ENCODE measurements around the gene FMNL2.

Gene FMNL2

GRCh38 chr2:152359573-152360363 lies 24.8 kb downstream of the FMNL2 start:
- Histone ChIP-seq H3K27ac (ENCODE audit: low read length) (no peak overlapping the region), H3K9me3 (replicated peaks; ENCODE audit: insufficient read depth, low read length) (no peaks in the 10 kb centered on the region), H4K20me1 (ENCODE audit: insufficient read depth, low read length) (no peaks in the 10 kb centered on the region), H3K9ac (ENCODE audit: low read length) (no peak overlapping the region), H3K9me2 (replicated peaks; ENCODE audit: insufficient read depth, low read length) (no peaks in the 10 kb centered on the region), H3K36me3 (replicated peaks; ENCODE audit: insufficient read depth, low read length) (no peaks in the 10 kb centered on the region), H3F3A (ENCODE audit: insufficient read depth, low read length) (no peaks in the 10 kb centered on the region), H3K4me1 (ENCODE audit: low read length) (no peaks in the 10 kb centered on the region), H3K27me3 (replicated peaks; ENCODE audit: insufficient read depth, low read length) (no peaks in the 10 kb centered on the region), H3K79me2 (ENCODE audit: low read length) (no peaks in the 10 kb centered on the region), H3K4me2 (ENCODE audit: low read depth, low read length) (no peak overlapping the region), H3K4me3 (ENCODE audit: low read length) (no peak overlapping the region), H2AFZ (ENCODE audit: low read length) (no peak overlapping the region)
- DNase-seq, result no peak
- TF ChIP-seq, protein P1, sequence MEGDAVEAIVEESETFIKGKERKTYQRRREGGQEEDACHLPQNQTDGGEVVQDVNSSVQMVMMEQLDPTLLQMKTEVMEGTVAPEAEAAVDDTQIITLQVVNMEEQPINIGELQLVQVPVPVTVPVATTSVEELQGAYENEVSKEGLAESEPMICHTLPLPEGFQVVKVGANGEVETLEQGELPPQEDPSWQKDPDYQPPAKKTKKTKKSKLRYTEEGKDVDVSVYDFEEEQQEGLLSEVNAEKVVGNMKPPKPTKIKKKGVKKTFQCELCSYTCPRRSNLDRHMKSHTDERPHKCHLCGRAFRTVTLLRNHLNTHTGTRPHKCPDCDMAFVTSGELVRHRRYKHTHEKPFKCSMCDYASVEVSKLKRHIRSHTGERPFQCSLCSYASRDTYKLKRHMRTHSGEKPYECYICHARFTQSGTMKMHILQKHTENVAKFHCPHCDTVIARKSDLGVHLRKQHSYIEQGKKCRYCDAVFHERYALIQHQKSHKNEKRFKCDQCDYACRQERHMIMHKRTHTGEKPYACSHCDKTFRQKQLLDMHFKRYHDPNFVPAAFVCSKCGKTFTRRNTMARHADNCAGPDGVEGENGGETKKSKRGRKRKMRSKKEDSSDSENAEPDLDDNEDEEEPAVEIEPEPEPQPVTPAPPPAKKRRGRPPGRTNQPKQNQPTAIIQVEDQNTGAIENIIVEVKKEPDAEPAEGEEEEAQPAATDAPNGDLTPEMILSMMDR (IDR thresholded peaks at IDR 0.05; ENCODE audit: low read length), result no peak
- TF ChIP-seq EZH2 (optimal IDR thresholded peaks at IDR 0.05; ENCODE audit: low read depth, low read length) (no peak), EZH2phosphoT487 (IDR thresholded peaks at IDR 0.05; ENCODE audit: low read length) (no peak)

DNA sequence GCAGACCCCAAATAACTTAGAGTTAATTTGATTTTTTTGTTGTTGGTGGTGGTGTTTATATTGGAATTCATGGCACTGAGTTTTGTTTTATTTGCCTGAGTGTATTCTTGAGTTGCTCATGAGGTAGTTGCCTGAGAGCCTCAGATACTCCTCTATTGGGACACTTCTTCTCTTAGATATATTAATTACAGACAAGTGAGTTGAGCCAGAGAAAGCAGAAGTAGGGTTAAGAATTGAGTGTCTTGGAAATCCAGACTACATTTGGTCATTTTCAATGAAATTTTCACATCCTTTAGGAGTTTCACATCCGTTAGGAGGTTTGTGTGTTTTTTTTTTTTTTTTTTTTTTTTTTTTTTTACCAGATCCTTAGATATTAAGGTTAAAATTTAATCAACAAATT lies 29.0 kb downstream of the FMNL2 start:
- Histone ChIP-seq H3K9ac (ENCODE audit: low read length) (no peak overlapping the region), H3K36me3 (replicated peaks; ENCODE audit: insufficient read depth, low read length) (no peaks in the 10 kb centered on the region), H3K4me3 (ENCODE audit: low read length) (no peak overlapping the region), H3F3A (ENCODE audit: insufficient read depth, low read length) (peaks cover 20% of the 10 kb centered on the region), H3K4me2 (ENCODE audit: low read depth, low read length) (no peak overlapping the region), H4K20me1 (ENCODE audit: insufficient read depth, low read length) (no peaks in the 10 kb centered on the region), H3K4me1 (ENCODE audit: low read length) (peaks cover 23% of the 10 kb centered on the region), H3K27ac (ENCODE audit: low read length) (no peak overlapping the region), H3K9me2 (replicated peaks; ENCODE audit: insufficient read depth, low read length) (no peaks in the 10 kb centered on the region), H3K9me3 (replicated peaks; ENCODE audit: insufficient read depth, low read length) (no peaks in the 10 kb centered on the region), H3K27me3 (replicated peaks; ENCODE audit: insufficient read depth, low read length) (no peaks in the 10 kb centered on the region), H3K79me2 (ENCODE audit: low read length) (0 out of 2 replicates have a peak, but pooled peaks cover under 1% of the 10 kb centered on the region), H2AFZ (ENCODE audit: low read length) (no peak overlapping the region)
- TF ChIP-seq EZH2 (optimal IDR thresholded peaks at IDR 0.05; ENCODE audit: low read depth, low read length) (no peak), EZH2phosphoT487 (IDR thresholded peaks at IDR 0.05; ENCODE audit: low read length) (no peak)
- TF ChIP-seq, protein P1 (IDR thresholded peaks at IDR 0.05; ENCODE audit: low read length), result no peak
- no peak for DNase-seq

- Histone ChIP-seq H3K4me1 (ENCODE audit: low read length) (peaks cover 29% of the 10 kb centered on the region), H3K27me3 (replicated peaks; ENCODE audit: insufficient read depth, low read length) (no peaks in the 10 kb centered on the region), H3K9me2 (replicated peaks; ENCODE audit: insufficient read depth, low read length) (no peaks in the 10 kb centered on the region), H3K79me2 (ENCODE audit: low read length) (peaks cover 8% of the 10 kb centered on the region; the same call in 1 of the 2 replicates), H3K4me3 (ENCODE audit: low read length) (peak overlapping the region; percentile 42), H4K20me1 (ENCODE audit: insufficient read depth, low read length) (no peaks in the 10 kb centered on the region), H3K27ac (ENCODE audit: low read length) (peak overlapping the region; percentile 89), H3K9ac (ENCODE audit: low read length) (peak overlapping the region; percentile 47), H3F3A (ENCODE audit: insufficient read depth, low read length) (peaks cover 20% of the 10 kb centered on the region), H3K36me3 (replicated peaks; ENCODE audit: insufficient read depth, low read length) (no peaks in the 10 kb centered on the region), H3K4me2 (ENCODE audit: low read depth, low read length) (peak overlapping the region; percentile 64), H3K9me3 (replicated peaks; ENCODE audit: insufficient read depth, low read length) (no peaks in the 10 kb centered on the region), H2AFZ (ENCODE audit: low read length) (peak overlapping the region; percentile 65)
- DNase-seq, result peak; percentile 86
- TF ChIP-seq EZH2phosphoT487 (IDR thresholded peaks at IDR 0.05; ENCODE audit: low read length) (no peak), EZH2 (optimal IDR thresholded peaks at IDR 0.05; ENCODE audit: low read depth, low read length) (no peak)
- TF ChIP-seq, protein P1 (IDR thresholded peaks at IDR 0.05; ENCODE audit: low read length), result no peak
Measured at GRCh38 chr2:152367547-152368390, 32.8 kb downstream of the FMNL2 start.

All from MM.1S (cell line).